Type B pancreatic cell (in vitro differentiated cells): Measurements from ENCODE around the gene SEC14L5. TPM values are rescaled to one million over a fixed set of nuclear protein-coding genes. Genes with fewer than 3 reads are reported as not detected.

Source experiments
- DNase-seq: peaks from one replicate; pipeline ENCODE4 v3.0.0; 2021; ENCODE audit warnings: mixed read lengths; ENCODE audit not compliant: unreplicated experiment; ENCODE audit errors: extremely low spot score
- H3K27ac Mint-ChIP-seq: 2 replicates; pipeline ENCODE4 v1.8.0; 2021; ENCODE audit warnings: mild to moderate bottlenecking, mixed read lengths
- H3K27me3 Mint-ChIP-seq: 2 replicates; pipeline ENCODE4 v1.8.0; 2021; ENCODE audit warnings: mixed read lengths
- H3K36me3 Mint-ChIP-seq: 2 replicates; pipeline ENCODE4 v1.8.0; 2021; ENCODE audit warnings: mixed read lengths
- H3K4me1 Mint-ChIP-seq: one replicate; pipeline ENCODE4 v1.8.0; 2021; ENCODE audit warnings: mixed read lengths; ENCODE audit not compliant: unreplicated experiment
- H3K4me3 Mint-ChIP-seq: 2 replicates; pipeline ENCODE4 v1.8.0; 2021; ENCODE audit warnings: mild to moderate bottlenecking, mixed read lengths
- H3K9me3 Mint-ChIP-seq: 2 replicates; pipeline ENCODE4 v1.8.0; 2021; ENCODE audit warnings: mixed read lengths
- total RNA-seq: library from RNA; stranded (reverse); gene quantifications from 2 replicates; pipeline ENCODE4 v1.2.1, GENCODE V29; 2021; ENCODE audit warnings: low replicate concordance
- TF ChIP-seq, protein P1 (sequence below): fragments of 200-600 bp; sonication (generic); conservative IDR thresholded peaks from 2 replicates; pipeline ENCODE4 v1.5.0; 2021; ENCODE audit warnings: antibody characterized with exemption, mild to moderate bottlenecking

Gene SEC14L5
- total RNA-seq, 1 donor from 2014 or later = 0.92 TPM

GRCh38 chr16:5060073-5060641 lies 102.0 kb downstream of the SEC14L5 start:
- H3K9me3 Mint-ChIP-seq = no peaks in the 10 kb centered on the region
- no peak overlapping the region for H3K27ac Mint-ChIP-seq
- peaks cover 24% of the 10 kb centered on the region for H3K27me3 Mint-ChIP-seq
- no peaks in the 10 kb centered on the region for H3K36me3 Mint-ChIP-seq
- no peaks in the 10 kb centered on the region for H3K4me1 Mint-ChIP-seq
- TF ChIP-seq, protein P1, sequence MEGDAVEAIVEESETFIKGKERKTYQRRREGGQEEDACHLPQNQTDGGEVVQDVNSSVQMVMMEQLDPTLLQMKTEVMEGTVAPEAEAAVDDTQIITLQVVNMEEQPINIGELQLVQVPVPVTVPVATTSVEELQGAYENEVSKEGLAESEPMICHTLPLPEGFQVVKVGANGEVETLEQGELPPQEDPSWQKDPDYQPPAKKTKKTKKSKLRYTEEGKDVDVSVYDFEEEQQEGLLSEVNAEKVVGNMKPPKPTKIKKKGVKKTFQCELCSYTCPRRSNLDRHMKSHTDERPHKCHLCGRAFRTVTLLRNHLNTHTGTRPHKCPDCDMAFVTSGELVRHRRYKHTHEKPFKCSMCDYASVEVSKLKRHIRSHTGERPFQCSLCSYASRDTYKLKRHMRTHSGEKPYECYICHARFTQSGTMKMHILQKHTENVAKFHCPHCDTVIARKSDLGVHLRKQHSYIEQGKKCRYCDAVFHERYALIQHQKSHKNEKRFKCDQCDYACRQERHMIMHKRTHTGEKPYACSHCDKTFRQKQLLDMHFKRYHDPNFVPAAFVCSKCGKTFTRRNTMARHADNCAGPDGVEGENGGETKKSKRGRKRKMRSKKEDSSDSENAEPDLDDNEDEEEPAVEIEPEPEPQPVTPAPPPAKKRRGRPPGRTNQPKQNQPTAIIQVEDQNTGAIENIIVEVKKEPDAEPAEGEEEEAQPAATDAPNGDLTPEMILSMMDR = no peak
- no peak overlapping the region for H3K4me3 Mint-ChIP-seq
- DNase-seq = no peak

GRCh38 chr16:5062051-5062450 lies 103.9 kb downstream of the SEC14L5 start:
- no peak overlapping the region for H3K27ac Mint-ChIP-seq
- peaks cover 30% of the 10 kb centered on the region for H3K27me3 Mint-ChIP-seq
- TF ChIP-seq, protein P1 = no peak
- no peak overlapping the region for H3K4me3 Mint-ChIP-seq
- no peaks in the 10 kb centered on the region for H3K4me1 Mint-ChIP-seq
- DNase-seq = no peak
- no peaks in the 10 kb centered on the region for H3K9me3 Mint-ChIP-seq
- H3K36me3 Mint-ChIP-seq = no peaks in the 10 kb centered on the region

- peaks cover 37% of the 10 kb centered on the region for H3K27me3 Mint-ChIP-seq
- TF ChIP-seq, protein P1 = no peak
- no peak for DNase-seq
Observed at GRCh38 chr16:5062790-5063765, 104.9 kb downstream of the SEC14L5 start.

DNA sequence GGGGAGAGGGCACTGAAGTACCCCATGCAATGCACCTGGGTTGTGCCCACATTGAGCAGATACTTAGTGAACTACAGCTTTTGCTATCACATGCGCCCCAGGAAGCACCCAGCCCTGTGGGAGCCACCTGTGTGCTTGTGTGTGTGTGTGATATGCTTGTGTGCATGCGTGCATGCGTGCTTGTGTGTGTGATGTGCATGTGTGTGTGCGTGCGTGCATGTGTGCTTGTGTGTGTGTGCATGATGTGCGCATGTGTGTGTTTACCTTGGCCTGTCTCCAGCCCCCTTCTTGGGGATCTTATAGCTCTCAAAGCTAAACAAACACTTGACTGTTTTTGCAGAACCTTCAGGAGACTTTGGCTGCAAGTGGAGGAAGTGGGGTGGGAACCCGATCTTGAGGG lies 106.8 kb downstream of the SEC14L5 start:
- no peak for DNase-seq
- Mint-ChIP-seq H3K36me3 (no peaks in the 10 kb centered on the region), H3K4me3 (no peak overlapping the region), H3K27ac (no peak overlapping the region), H3K4me1 (no peaks in the 10 kb centered on the region), H3K9me3 (no peaks in the 10 kb centered on the region), H3K27me3 (peaks cover 37% of the 10 kb centered on the region)
- TF ChIP-seq, protein P1 = no peak

More at GRCh38 chr16:5062790-5063765, 104.9 kb downstream of the SEC14L5 start:
- Mint-ChIP-seq H3K36me3 (no peaks in the 10 kb centered on the region), H3K4me3 (no peak overlapping the region), H3K27ac (no peak overlapping the region), H3K4me1 (no peaks in the 10 kb centered on the region), H3K9me3 (no peaks in the 10 kb centered on the region)

DNA sequence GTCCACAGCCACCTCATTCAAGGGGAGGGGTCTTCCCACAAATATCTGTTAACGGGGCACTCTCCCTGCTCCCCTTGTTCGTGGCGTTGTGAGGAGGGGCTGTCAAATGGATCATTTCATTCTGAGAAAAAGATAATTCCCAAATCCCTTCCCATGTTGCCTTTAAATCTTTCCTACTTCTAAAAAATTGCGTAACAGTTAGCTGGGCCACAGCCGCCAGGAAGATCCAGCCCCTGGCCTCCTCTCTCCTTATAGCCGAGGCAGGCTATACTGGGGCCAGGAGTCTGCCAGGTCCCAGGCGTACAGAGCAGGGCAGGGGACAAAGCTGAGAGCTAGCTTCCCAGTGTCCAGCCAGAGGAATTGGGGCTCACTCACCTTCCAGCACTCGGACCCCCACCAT lies 107.2 kb downstream of the SEC14L5 start:
- no peaks in the 10 kb centered on the region for H3K9me3 Mint-ChIP-seq
- H3K27me3 Mint-ChIP-seq = peaks cover 37% of the 10 kb centered on the region
- no peak for DNase-seq
- TF ChIP-seq, protein P1 = no peak
- H3K36me3 Mint-ChIP-seq = no peaks in the 10 kb centered on the region
- no peaks in the 10 kb centered on the region for H3K4me1 Mint-ChIP-seq
- no peak overlapping the region for H3K27ac Mint-ChIP-seq
- H3K4me3 Mint-ChIP-seq = no peak overlapping the region
